DMS53 treated with DMSO at 0.1 percent for 48 hours (cell line): ENCODE data around the gene C1orf35.
A peak's percentile ranks its signal among the peaks of the same experiment; 100 is the strongest.

ENCODE experiments used
- DNase-seq: peaks from one replicate; lab custom pipeline; 2025; ENCODE audit not compliant: unreplicated experiment; lab: John Stamatoyannopoulos, UW

The C1orf35 gene

GRCh38 chr1:228095161-228095560 is 8.0 kb downstream of the C1orf35 start:
- DNase-seq, result no peak

- no peak for DNase-seq
Measured at GRCh38 chr1:228094432-228095016, 8.6 kb downstream of the C1orf35 start.

DNA sequence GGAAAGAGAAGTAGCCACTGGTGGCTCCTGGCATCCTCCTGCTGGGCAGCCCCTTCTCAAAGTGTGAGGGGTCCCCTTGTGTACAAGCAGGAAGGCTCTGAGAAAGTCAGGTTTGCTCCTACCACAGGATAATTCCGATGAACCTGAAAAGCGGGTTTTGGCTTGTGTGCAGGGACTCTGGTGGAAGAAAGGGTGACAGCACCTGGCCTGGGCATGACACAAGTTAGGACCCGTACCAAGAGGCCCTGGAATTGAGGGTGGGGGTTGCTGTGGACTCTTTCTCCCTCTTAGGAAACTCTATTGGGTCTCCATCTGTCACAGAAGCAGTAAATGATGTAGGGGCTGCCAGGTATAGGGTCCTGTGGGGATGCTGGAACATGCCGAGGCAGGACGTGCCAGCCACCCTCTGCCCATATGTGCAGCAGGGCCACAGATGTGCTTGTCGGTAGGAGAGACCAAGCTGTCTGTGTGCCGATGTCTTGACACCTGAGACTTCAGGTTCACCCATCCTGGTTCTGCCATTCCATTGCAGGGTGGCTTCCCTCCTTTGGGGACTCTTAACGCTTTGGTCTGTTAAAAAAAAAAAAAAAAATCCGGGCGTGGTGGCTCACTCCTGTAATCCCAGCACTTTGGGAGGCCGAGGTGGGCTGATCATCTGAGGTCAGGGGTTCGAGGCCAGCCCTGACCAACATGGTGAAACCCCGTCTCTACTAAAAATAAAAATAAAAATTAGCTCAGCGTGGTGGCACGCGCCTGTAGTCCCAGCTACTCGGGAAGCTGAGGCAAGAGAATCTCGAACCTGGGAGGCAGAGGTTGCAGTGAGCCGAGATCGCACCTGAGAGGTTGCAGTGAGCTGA is 9.8 kb downstream of the C1orf35 start:
- DNase-seq, result no peak

DNA sequence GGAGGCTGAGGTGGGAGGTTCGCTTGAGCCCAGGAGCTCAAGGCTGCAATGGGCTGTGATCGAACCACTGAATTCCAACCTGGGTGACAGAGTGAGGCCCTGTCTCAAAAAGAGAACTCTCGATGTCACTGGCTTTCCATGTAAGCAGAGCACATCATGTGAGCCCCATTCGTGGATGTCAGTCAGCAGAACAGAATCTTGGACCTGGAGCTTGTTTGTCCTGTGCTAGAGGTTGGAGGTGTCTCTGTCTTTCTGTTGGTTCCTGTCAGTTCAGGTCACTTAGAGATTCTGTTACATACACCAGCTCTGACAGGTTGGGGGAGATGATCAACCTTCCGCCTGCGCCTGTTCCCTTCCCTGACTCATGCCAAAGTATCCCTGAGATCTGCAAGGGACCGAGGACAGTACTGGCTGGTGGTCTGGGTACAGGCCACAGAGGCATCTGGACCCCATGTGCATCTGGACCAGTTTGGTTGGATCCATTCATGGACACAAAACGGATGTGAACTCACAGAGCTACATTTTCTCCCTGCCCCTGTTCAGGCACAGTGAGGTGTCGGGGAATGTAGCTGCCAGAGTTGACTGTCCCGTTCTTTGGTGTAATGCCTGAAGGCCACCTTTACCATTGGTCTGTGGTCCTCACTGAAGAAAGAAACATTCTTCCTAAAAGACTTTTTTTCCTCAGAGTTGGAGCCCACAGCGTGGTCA is 10.6 kb downstream of the C1orf35 start:
- no peak for DNase-seq

- no peak for DNase-seq
Measured at GRCh38 chr1:228091084-228091483, 12.0 kb downstream of the C1orf35 start.

- no peak for DNase-seq
Measured at GRCh38 chr1:228090613-228091081, 12.5 kb downstream of the C1orf35 start.

DNA sequence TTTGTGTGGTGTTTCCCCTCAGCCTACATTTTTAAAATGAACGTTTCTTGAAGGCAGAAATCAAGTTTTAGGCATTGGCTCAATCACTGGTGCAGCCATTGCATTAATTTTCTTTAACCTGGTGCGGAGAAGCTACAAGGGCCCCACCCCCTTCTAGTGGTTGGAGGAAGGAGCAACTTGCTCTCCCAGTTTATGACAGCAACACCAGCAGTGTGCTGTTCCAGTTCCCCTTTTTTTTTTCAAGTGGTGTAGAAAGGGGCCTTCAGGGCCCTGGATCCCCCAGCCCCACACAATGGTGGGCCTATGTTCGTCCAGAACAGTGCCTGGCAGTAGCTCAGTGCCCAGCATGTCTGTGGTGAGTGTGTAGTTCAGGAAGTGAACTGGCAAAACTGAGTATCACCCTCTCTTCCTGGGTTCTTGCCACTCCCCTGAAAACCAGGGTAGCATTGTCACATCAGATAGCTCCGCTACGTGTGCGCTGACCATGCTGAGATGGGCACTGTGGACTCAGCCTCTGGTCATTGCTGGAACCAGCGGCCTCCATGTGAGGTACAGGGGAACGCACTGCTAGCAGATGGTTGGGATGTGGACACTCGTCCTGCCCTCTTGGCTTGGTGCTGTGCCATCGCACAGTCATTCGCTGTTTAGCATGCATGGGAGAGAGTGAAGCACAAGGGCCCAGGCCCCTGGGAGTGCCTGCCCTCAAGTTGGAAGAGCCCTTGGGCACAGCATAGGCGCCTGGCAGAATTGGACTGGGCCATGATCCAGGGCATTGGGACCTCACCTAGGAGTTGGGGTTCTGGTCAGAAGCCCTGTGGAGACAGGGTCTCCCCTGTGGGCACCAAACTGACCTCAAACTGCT is 13.4 kb downstream of the C1orf35 start:
- DNase-seq, result no peak

- DNase-seq, result no peak
Measured at GRCh38 chr1:228088586-228089498, 14.3 kb downstream of the C1orf35 start.

DNA sequence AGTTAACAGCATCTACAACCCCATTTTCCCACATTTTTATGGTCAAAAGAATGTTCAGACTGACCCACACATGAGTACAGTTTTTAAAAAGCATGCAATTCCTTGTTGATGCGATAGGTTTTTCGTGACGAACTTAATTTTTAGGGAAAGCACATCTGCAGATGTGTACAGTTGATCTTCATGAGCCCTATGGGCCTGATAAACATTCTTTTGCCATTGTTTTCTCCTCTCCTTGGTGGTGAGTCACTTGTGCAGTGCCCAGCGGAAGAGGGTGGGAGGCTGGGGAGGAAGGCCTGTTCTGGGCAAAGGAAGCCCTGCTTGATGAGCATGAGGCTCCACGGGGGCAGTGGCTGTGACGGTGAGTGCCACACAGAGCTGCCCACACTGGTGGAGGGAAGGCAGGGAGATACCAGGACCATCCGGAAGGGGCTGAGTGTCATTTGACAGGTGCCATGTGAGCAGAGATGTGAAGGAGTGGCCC is 15.3 kb downstream of the C1orf35 start:
- DNase-seq, result no peak

DNA sequence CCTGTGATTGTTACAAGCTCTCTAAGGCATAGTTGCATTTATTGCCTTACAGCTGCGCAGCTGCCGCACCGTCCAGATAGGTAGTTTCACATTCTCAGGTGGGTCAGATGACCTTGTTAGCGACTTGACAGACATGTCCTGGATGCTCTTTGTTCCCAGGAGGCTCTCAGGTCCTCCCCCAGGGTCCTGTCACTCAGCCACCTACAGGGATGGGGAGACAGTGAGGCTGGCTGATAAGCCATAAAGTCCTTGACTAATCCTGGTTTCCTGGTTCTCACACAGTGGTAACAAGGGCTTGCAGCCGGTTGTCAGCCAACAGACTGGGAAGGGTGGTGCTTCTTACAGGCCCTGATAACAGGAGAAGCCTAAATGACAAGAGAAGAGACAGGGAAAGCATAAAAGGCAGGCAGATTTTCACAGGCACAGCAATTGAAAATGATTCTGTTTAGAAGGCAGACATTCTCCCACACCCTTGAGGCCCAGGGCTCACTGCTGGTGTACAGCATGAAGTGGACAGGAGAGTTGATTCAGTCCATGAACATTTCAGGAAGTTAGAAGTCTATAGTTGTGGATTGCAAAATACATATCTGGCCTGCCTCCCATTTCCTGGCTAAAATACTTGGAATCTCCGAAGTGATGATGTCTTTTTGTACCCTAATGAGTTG is 17.7 kb downstream of the C1orf35 start:
- DNase-seq, result no peak

- DNase-seq, result no peak
Measured at GRCh38 chr1:228084797-228085196, 18.3 kb downstream of the C1orf35 start.

DNA sequence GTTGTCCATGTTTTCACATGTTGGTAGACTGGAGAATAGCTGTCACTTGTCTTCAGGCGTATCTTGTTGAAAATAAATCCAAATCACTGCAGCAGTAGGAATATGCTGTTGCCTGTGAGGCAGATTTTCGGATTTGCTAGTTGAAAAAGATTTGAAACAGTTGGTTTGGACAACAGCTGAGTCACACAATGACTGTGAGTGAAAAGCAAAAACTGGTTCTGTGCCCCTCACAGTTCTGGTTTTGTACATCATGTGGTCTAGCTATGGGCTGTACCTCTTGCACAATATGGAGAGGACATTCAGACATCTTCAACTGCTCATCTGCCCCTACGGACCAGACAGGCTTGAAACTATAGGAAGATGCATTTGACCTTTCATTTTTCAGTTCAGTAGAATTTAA is 18.8 kb downstream of the C1orf35 start:
- no peak for DNase-seq

DNA sequence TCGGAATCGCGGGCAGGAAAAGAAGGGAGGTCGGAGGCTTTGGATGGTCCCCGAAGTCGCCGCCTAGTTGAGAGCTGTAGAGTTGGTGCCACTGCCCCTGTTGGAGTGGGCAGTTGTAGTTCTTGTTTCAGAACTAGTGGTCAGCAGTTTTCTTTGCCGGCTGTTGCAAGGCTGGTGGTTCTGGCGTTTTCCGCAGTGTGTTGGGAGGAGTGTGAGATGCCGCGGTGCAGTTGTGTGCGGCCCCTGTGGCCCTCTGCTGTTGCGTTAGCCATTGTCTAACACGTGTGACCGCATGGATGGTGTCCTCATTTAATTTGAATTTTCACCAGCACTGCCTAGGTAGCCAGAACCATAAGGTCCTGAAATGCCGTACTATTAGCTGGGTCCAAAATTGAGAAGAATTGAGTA is 19.2 kb downstream of the C1orf35 start:
- no peak for DNase-seq

GRCh38 chr1:228082918-228083870 is 19.9 kb downstream of the C1orf35 start:
- DNase-seq, result no peak

DNA sequence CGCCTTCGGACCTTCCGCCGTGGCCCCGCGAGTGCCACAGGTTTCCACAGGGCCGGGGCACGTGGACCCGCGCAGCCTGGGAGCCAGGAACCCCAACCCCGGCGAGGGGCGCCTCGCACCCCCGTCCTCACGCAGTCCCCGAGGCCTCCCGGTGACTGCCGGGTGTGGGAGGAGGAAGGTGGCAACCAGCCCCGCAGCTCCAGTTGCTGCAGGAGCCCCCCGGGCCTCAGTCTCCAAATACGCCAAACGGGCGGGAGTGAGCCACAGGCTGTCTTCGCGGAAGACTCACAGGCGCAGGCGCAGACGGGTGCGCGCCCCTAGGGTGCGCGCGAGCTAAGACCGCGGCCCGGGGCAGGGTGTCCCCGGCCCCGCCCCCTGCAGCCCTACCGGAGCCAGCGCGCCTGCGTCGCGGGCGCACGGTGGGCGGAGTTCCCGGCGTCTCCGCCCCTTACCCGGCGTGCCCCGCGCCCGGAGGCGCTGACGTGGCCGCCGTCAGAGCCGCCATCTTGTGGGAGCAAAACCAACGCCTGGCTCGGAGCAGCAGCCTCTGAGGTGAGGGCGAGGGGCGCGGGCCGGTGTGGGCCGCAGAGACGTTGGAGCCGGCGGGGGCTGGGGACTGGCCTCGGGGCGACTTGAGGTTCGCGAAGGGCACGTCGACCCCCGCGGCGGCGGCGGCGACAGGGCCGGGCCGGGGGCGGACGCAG is 20.8 kb downstream of the C1orf35 start, which contains the start of gene ARF1:
Gene ARF1 (plus strand): TSS at position 495 of the 704 bp plus-strand sequence. CDS start 14,407 bp downstream, outside the sequence.
- peak; percentile 78 for DNase-seq

- DNase-seq, result no peak
Measured at GRCh38 chr1:228081578-228082213, 21.4 kb downstream of the C1orf35 start.

DNA sequence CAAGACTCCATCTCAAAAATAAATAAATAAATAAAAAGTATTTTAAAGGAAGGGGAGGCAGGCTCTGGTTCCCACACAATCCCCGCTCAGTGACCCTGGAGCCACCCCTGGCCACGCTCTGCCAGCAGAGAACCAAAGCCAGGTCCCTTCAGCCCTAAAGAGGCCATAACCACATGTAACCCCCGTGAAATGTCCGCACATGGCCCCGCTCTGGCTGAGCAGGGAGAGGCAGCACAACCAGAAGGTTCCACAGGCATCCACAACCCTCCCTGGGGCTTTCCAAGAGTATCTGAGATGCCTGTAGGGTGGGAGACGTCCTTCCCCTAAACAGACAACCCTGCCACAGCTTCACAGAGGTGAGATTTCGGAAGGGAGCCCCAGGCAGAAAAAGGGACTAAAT is 22.0 kb downstream of the C1orf35 start:
- DNase-seq, result no peak
